ENCODE data around the gene RPL36AL. TPM values are rescaled to one million over a fixed set of nuclear protein-coding genes. Genes with fewer than 3 reads are reported as not detected.
"Not testable (repeated sequence)": the region's sequence is repeated elsewhere in the genome, so short reads cannot be mapped to it uniquely, and the experiment has no call there.

Gene RPL36AL
- total RNA-seq, 1 donor from 2014 or later, result 345 TPM

- FAIRE-seq (no peak), DNase-seq (ENCODE audit: low read depth) (peak; percentile 59)
- no peaks in the 10 kb centered on the region for H3K36me3 ChIP-seq (ENCODE audit: control insufficient read depth, insufficient read depth, low read length)
- no peaks in the 10 kb centered on the region for H3K27me3 ChIP-seq (ENCODE audit: control insufficient read depth, insufficient read depth, low read length)
- H3K4me3 ChIP-seq (ENCODE audit: low read depth, low read length), result no peak overlapping the region
- no peak for TF ChIP-seq CTCF (IDR thresholded peaks at IDR 0.05; ENCODE audit: insufficient read depth, low read length, severe bottlenecking)
Measured at GRCh38 chr14:49593016-49593415, 27.4 kb downstream of the RPL36AL start.

GRCh38 chr14:49589387-49589786 is 31.0 kb downstream of the RPL36AL start:
- no peak for TF ChIP-seq CTCF (IDR thresholded peaks at IDR 0.05; ENCODE audit: insufficient read depth, low read length, severe bottlenecking)
- H3K4me3 ChIP-seq (ENCODE audit: low read depth, low read length), result no peak overlapping the region
- H3K36me3 ChIP-seq (ENCODE audit: control insufficient read depth, insufficient read depth, low read length), result peaks cover 2% of the 10 kb centered on the region
- DNase-seq (ENCODE audit: low read depth) (no peak), FAIRE-seq (no peak)
- no peaks in the 10 kb centered on the region for H3K27me3 ChIP-seq (ENCODE audit: control insufficient read depth, insufficient read depth, low read length)

- DNase-seq (ENCODE audit: low read depth) (peak; percentile 76), FAIRE-seq (no peak)
- H3K36me3 ChIP-seq (ENCODE audit: control insufficient read depth, insufficient read depth, low read length), result peaks cover 8% of the 10 kb centered on the region
- peak; percentile 53 for TF ChIP-seq CTCF (IDR thresholded peaks at IDR 0.05; ENCODE audit: insufficient read depth, low read length, severe bottlenecking)
- no peaks in the 10 kb centered on the region for H3K27me3 ChIP-seq (ENCODE audit: control insufficient read depth, insufficient read depth, low read length)
- H3K4me3 ChIP-seq (ENCODE audit: low read depth, low read length), result peak overlapping the region; percentile 74
Measured at GRCh38 chr14:49586673-49587460, 33.6 kb downstream of the RPL36AL start.

- H3K27me3 ChIP-seq (ENCODE audit: control insufficient read depth, insufficient read depth, low read length), result no peaks in the 10 kb centered on the region
- peak within 1 kb of the TSS; percentile 74 for H3K4me3 ChIP-seq (ENCODE audit: low read depth, low read length)
- peaks cover 8% of the 10 kb centered on the region for H3K36me3 ChIP-seq (ENCODE audit: control insufficient read depth, insufficient read depth, low read length)
- TF ChIP-seq CTCF (IDR thresholded peaks at IDR 0.05; ENCODE audit: insufficient read depth, low read length, severe bottlenecking), result no peak
- no peak for FAIRE-seq
- DNase-seq (ENCODE audit: low read depth), result peak; percentile 96
Measured at GRCh38 chr14:49585803-49586672, 34.4 kb downstream of the RPL36AL start, which contains the start of gene RPS29. Gene RPS29 (minus strand): TSS chr14:49586380. CDS start chr14:49586346, 34 bp downstream.

- not testable (repeated sequence) for FAIRE-seq; DNase-seq (ENCODE audit: low read depth)
- peak overlapping the region; percentile 74 for H3K4me3 ChIP-seq (ENCODE audit: low read depth, low read length)
Measured at GRCh38 chr14:49584981-49585640, 35.3 kb downstream of the RPL36AL start.

GRCh38 chr14:49584058-49584457 is 36.4 kb downstream of the RPL36AL start:
- Histone ChIP-seq H3K27me3 (ENCODE audit: control insufficient read depth, insufficient read depth, low read length) (no peaks in the 10 kb centered on the region), H3K4me3 (ENCODE audit: low read depth, low read length) (no peak overlapping the region), H3K36me3 (ENCODE audit: control insufficient read depth, insufficient read depth, low read length) (peaks cover 8% of the 10 kb centered on the region)
- FAIRE-seq (no peak), DNase-seq (ENCODE audit: low read depth) (no peak)
- TF ChIP-seq CTCF (IDR thresholded peaks at IDR 0.05; ENCODE audit: insufficient read depth, low read length, severe bottlenecking), result no peak

More at GRCh38 chr14:49584981-49585640, 35.3 kb downstream of the RPL36AL start:
- not testable (repeated sequence) for H3K36me3 ChIP-seq (ENCODE audit: control insufficient read depth, insufficient read depth, low read length); H3K27me3 ChIP-seq (ENCODE audit: control insufficient read depth, insufficient read depth, low read length)

All from bronchial epithelial cell (primary cell).